HG03565 (cell line): ENCODE data around the gene PHACTR3.

Experiments used
- ATAC-seq: cut with Tn5 transposase; IDR thresholded peaks from one replicate; pipeline ENCODE4 v1.9.1; 2021; ENCODE audit warnings: mild to moderate bottlenecking, moderate library complexity; ENCODE audit not compliant: unreplicated experiment

PHACTR3 gene

GRCh38 chr20:59823030-59823423 lies 218.7 kb downstream of the PHACTR3 start:
- no peak for ATAC-seq

- ATAC-seq = no peak
Observed at GRCh38 chr20:59823491-59824259, 219.3 kb downstream of the PHACTR3 start.

- no peak for ATAC-seq
Observed at GRCh38 chr20:59824711-59825562, 220.6 kb downstream of the PHACTR3 start.

GRCh38 chr20:59825563-59825920 lies 221.2 kb downstream of the PHACTR3 start:
- ATAC-seq = no peak

DNA sequence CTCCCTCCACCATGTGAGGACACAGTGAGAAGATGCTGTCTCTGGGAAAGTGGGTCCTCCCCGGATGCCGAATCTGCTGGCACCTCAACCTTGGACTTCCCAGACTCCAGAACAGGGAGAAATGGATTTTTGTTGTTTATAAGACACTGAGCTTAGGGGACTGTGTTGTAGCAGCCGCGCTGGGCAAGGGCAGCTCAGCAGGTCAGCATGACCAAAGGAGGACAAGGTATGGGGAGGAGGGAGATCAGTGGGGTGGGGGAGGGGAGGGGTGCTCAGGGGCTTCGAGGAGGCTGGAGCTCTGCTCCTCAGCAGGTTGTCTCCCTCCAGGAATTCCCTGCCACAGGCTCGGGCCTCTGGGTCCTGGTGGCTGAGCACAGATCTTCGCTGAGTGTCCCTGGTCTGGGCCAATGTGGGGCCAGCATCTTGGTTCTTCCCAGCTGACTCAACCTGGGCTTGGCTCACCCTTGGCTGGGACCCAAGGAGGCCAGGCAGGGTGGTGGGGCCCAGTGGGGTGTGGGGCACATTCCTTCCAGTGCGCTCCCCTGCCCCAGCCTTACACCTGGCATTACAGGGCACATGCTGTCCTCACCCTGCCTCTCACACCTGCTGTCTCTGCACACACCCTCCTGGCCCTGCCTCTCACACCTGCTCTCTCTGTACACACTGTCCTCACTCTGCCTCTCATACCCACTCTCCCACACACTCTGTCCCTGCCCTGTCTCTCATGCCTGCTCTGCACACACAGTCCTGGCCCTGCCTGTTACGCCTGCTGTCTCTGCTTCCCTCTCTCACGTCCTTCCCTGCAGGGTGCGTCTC lies 221.8 kb downstream of the PHACTR3 start:
- no peak for ATAC-seq

DNA sequence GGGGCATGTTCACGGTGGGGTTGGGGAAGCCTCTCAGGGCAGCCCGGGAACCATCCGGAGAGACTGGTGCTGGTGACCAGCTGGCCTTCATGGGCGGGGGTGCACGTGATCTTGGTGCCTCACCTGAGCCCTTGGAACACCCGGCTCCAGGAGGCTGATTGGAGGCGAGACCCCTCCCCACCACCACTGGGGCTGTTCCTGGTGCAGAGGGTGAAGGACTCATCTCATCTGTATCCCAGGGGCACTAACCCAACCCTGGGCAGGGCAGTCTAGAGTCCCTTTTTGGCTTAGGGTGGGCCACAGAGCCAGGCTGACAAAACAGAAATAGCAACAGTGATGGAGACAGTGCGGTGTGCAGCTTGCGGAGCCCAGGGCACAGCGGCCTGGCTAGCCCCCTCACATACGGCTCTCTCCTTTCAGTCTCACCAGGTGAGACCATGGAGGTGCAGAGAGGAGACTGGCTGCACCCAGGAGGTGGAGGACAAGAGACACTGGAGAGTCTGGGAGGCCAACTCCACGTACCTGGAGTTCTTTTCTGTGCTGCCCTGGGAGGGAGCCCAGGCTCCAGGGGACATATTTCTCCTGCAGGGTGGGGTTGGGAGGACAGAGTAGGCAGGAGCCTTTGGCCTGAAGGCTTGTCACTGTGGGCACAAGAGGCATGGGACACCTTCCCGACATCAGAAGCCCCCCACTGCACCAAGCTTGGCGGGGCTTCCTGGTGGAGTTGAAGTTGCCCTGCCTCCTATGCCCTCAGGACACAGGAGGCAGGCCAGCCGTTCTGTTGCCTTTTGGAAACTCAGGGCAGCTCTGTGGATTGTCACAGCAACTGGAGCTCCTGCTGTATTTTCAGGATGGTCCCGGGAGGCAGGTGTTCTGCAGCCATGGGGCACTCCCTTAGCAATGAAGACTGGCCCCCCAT lies 223.1 kb downstream of the PHACTR3 start:
- no peak for ATAC-seq

DNA sequence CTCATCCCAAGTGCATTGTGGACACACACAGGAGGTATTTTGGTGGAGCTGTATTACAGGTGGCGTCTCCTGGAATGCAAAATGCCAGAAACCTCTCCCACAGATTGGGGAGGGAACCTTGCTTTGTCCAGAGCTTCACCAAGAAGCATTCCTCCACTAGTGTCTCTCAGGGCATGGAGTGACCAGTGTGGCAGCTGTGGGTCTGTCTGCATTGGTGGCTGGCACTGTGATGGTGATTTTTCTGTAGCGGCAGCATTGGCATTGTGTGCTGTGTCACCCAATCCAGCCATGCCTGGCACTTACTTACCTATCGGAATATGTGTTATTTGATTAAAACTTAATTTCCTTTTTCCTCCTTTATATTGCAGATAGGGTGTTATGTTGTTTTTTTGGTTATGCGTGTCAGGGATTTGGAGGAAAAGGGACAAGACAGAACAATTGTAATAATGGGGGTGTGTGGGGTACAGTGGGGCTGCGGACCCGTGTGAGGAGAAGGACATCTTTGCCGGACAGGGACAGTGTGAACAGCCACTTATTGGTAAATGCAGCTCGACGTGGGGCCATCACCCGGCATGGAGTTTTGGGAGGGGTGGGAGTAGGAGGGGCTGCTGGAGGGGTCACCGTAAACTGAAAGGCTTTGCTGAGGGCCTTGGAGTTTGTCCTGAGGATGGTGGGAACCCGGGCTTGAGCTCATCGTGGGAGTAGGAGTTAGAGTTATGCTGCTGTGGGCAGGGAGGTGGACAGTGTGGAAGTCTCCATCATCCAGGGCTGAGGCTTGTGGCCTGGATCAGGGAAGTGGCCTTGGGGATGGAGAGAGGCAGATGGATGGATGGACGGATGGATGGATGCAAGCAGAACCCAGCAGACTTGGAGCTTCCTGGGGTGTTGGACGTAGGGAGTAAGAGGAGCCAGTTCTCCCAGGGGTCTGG lies 224.0 kb downstream of the PHACTR3 start:
- no peak for ATAC-seq

DNA sequence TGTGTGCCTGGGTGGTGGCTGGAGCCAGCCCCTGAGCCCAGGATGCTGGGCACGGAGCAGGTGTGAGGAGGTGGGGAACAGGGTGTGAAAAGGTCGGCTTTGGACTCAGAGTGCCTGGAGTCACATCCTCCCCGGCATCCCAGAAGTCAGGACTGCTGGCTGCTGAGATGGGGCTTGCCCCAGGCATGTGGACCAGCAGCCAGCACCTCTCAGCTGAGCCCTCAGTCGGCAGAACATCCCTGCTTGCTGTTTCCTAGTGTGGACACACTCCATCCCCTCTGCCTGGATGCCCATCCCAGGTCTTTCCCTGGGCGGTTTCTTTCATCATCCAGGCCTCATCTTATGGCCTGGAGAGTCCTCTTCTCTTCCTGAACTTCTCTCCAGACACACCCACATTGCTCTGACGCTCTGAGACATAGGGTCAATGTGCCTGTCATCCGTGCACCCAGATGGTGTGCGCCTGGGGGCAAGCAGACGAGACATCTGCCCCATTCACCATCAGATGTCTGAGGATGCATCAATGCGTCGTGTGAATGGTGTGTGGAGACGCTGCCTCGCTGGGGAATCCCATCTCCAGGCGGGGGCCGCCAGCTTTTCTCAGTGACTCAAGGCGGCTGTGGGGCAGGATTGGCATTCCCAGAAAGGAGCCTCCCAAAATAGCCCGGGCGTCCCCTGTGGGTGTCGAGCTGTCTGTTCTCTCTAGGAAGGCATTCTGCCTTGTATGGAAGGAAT lies 224.9 kb downstream of the PHACTR3 start:
- ATAC-seq = no peak

GRCh38 chr20:59829786-59830664 lies 225.7 kb downstream of the PHACTR3 start:
- no peak for ATAC-seq

- no peak for ATAC-seq
Observed at GRCh38 chr20:59830665-59831023, 226.3 kb downstream of the PHACTR3 start.

GRCh38 chr20:59831024-59831915 lies 226.9 kb downstream of the PHACTR3 start:
- no peak for ATAC-seq

GRCh38 chr20:59831916-59832270 lies 227.6 kb downstream of the PHACTR3 start:
- ATAC-seq = no peak

DNA sequence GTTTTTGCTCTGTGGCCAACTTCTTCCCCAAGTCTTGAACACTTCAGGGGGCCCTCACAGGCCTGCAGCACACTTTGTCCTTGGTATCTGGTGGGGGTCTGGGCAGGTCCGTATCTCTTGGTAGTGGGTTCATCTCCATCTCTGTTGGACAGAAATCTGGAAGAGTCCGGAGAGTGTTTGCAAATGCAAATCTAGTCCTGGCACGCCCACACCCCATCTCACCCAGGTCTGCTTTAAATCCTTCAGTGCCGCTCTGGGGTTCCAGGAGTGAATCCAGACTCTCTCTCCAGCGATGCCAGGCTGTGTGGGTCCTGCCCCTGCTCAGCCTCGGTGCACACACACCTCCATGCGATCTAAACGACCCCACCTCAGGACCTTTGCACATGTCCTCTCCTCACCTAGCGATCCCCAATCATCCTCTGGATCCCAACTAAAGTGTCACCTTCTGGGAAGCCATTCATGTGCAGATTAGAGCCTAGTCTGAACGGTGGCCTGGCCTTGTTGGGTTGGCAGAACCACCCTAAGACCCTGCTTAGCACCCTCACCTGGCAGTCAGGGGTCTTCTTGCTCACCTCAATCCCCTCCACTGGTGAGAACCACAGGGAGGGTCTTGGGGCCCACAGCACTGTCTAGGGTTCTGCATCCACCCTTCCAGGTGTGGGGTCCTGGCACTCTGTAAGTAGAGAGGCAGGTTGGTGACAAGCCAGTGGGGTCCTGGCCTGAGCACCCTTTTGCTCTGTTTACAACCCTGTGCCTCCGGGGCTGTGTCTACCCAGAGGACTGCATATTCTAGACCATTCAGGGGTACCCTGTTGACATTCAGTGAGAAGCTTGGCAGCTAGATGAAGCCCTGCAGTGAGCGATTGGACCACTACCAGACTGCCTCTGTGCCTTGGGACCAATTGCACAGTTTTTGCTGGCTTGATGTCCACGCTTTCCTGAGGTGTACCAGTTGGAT lies 228.3 kb downstream of the PHACTR3 start:
- ATAC-seq = no peak

- ATAC-seq = no peak
Observed at GRCh38 chr20:59835057-59835447, 230.7 kb downstream of the PHACTR3 start.
